ENCODE measurements around the gene TRPV3. TPM values are rescaled to one million over a fixed set of nuclear protein-coding genes. Genes with fewer than 3 reads are reported as not detected.
"Not testable (repeated sequence)": the region's sequence is repeated elsewhere in the genome, so short reads cannot be mapped to it uniquely, and the experiment has no call there.

The TRPV3 gene
- total RNA-seq, 1 donor from 2014 or later, result 0.11 TPM

DNA sequence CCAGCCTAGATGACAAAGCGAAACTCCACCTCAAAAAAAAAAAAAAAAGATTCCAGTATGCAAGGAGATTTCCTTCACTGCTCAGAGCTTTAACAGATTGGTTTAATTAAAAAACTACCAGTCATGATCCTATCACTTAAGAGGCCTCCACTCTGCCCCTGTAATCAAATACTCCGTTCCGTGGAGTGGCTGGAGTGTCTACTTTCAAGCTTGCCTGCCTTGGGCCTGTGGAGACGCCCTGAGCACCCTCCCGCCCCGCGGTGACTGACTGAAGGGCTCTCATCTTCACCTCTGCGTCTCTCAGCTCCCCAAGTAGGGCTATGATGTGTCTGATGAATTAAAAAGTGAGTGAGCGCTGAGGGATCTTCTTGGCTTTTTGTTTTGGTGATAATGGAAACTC, 25.3 kb upstream of the TRPV3 start:
- H3K27me3 ChIP-seq, result no peaks in the 10 kb centered on the region
- H3K9me3 ChIP-seq, result no peaks in the 10 kb centered on the region
- no peak overlapping the region for H3K27ac ChIP-seq
- no peak overlapping the region for H3K4me3 ChIP-seq
- peaks cover 14 to 31% of the 10 kb centered on the region in 2 donors for H3K36me3 ChIP-seq
- intact Hi-C loops (cut with DNase I), result no loop called here
- H3K4me1 ChIP-seq, result no peaks in the 10 kb centered on the region
- TF ChIP-seq CTCF (IDR thresholded peaks at IDR 0.05), result no peak
- no peak for DNase-seq (ENCODE audit: low spot score in 2 of 2)

- peaks cover 2 to 20% of the 10 kb centered on the region in 2 donors for H3K36me3 ChIP-seq
- H3K9me3 ChIP-seq, H3K4me3 ChIP-seq: not testable (repeated sequence)
Measured at GRCh38 chr17:3578667-3579066, 21.1 kb upstream of the TRPV3 start.

GRCh38 chr17:3576970-3577369, 19.4 kb upstream of the TRPV3 start:
- H3K27me3 ChIP-seq, result no peaks in the 10 kb centered on the region
- intact Hi-C loops (cut with DNase I), result no loop called here
- no peaks in the 10 kb centered on the region for H3K4me1 ChIP-seq
- H3K9me3 ChIP-seq, result no peaks in the 10 kb centered on the region
- H3K4me3 ChIP-seq, result no peak overlapping the region
- DNase-seq (ENCODE audit: low spot score in 2 of 2), result no peak
- no peak overlapping the region for H3K27ac ChIP-seq
- peaks cover 7 to 29% of the 10 kb centered on the region in 2 donors for H3K36me3 ChIP-seq
- TF ChIP-seq CTCF (IDR thresholded peaks at IDR 0.05), result no peak

More at GRCh38 chr17:3578667-3579066, 21.1 kb upstream of the TRPV3 start:
- DNase-seq (ENCODE audit: low spot score in 2 of 2); H3K27me3 ChIP-seq; intact Hi-C loops (cut with DNase I); H3K27ac ChIP-seq; H3K4me1 ChIP-seq: not testable (repeated sequence)

- intact Hi-C loops (cut with DNase I), result no loop called here
Measured at GRCh38 chr17:3575511-3575910, 17.9 kb upstream of the TRPV3 start.

DNA sequence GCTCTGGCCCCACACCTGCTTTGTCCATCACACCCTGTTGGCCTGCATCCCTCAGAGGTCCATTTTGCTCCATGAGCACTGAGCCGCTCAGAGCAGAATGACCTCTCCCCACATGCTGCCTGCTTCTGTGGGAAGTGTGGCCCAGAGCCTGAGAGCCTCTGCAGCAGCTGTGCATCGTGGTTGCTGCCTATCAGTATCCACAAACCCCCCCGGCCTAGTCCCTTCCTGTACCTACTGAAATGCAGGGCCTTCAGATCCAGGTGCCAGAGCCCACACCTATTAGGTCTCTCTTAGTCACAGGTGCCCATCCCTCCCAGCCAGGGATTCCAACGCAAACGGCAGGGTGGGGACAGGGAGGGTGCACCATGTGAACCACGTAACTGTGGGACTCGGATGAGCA, 16.6 kb upstream of the TRPV3 start:
- intact Hi-C loops (cut with DNase I), result no loop called here
- Histone ChIP-seq H3K4me3 (no peak overlapping the region), H3K36me3 (peaks cover 15 to 32% of the 10 kb centered on the region in 2 donors), H3K4me1 (no peaks in the 10 kb centered on the region), H3K27ac (no peak overlapping the region), H3K27me3 (no peaks in the 10 kb centered on the region), H3K9me3 (no peaks in the 10 kb centered on the region)
- no peak for DNase-seq (ENCODE audit: low spot score in 2 of 2)
- TF ChIP-seq CTCF (IDR thresholded peaks at IDR 0.05), result no peak

More at GRCh38 chr17:3575511-3575910, 17.9 kb upstream of the TRPV3 start:
- Histone ChIP-seq H3K27me3 (no peaks in the 10 kb centered on the region), H3K4me3 (no peak overlapping the region), H3K36me3 (peaks cover 15 to 41% of the 10 kb centered on the region in 2 donors), H3K27ac (no peak overlapping the region), H3K9me3 (no peaks in the 10 kb centered on the region), H3K4me1 (no peaks in the 10 kb centered on the region)
- TF ChIP-seq CTCF (IDR thresholded peaks at IDR 0.05), result no peak
- no peak for DNase-seq (ENCODE audit: low spot score in 2 of 2)

DNA sequence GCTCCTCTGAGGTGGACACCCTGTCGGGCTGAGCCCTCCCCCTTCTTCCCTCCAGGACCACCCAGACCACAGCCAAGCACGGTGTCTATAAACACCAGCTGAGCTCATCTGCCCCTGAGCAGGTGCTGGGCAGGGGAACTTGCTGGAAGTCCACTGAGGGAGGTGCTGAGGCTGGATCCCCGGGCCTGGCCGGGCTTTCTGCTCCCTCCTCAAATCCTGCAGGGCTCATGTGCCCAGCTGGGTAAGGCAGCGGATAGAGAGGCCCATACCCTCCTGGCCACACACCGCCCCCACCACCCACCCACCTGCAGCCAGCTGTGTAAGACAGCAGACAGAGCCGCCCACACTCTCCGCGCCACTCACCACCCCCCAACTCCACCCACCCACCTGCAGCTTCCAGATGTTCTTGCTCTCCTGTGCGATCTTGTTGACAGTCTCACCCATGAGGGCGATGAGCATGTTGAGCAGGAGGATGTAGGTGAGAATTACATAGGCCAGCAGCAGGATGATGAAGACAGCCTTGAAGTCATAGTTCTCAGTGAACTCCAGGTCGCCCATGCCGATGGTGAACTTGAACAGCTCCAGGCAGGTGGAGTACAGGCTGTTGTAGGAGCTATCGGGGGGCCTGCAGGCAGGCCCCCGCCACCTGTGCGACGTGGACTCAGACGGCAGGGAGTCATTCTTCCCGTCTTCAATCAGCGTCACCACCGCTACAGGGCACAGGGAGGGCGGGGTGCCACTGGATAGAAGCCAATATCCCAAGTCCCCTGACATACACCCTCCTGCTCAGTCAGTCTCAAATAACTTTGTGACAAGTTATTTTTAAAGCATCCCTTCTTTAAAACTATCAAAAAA, 15.9 kb upstream of the TRPV3 start:
- Histone ChIP-seq H3K9me3 (no peaks in the 10 kb centered on the region), H3K36me3 (peaks cover 15 to 32% of the 10 kb centered on the region in 2 donors), H3K27ac (no peak overlapping the region), H3K4me3 (no peak overlapping the region), H3K4me1 (no peaks in the 10 kb centered on the region), H3K27me3 (no peaks in the 10 kb centered on the region)
- no peak for DNase-seq (ENCODE audit: low spot score in 2 of 2)
- intact Hi-C loops (cut with DNase I), result no loop called here
- no peak for TF ChIP-seq CTCF (IDR thresholded peaks at IDR 0.05)
